Esophagus squamous epithelium (tissue), 5 donors: ENCODE measurements around the gene GPT2. TPM values are rescaled to one million over a fixed set of nuclear protein-coding genes. Genes with fewer than 3 reads are reported as not detected.

Experiments
- DNase-seq: peaks from one replicate; lab custom pipeline; 2025; lab: John Stamatoyannopoulos, UW
- H3K27ac ChIP-seq, 4 donors: fragments of 200-600 bp; sonication (generic); one replicate each; pipeline ENCODE4 v1.5.1; 2016 to 2019; ENCODE audit warnings: mild to moderate bottlenecking in 1 of 4
- H3K27me3 ChIP-seq, 4 donors: fragments of 200-600 bp; sonication (generic); 1 replicate in 3 of 4; 2 replicates in 1 of 4; pipeline versions ENCODE4 v1.5.1 to v1.6.0; 2017 to 2021; ENCODE audit warnings: antibody characterized with exemption in 1 of 4
- H3K36me3 ChIP-seq, 3 donors: fragments of 200-600 bp; sonication (generic); one replicate each; pipeline ENCODE4 v1.5.1; 2016 to 2019
- H3K4me1 ChIP-seq, 3 donors: fragments of 200-600 bp; sonication (generic); one replicate each; pipeline ENCODE4 v1.5.1; 2017 to 2019
- H3K4me3 ChIP-seq, 4 donors: fragments of 200-600 bp; sonication (generic); 1 replicate in 3 of 4; 2 replicates in 1 of 4; pipeline ENCODE4 v1.5.1; 2016 to 2019; ENCODE audit warnings: mild to moderate bottlenecking in 2 of 4, moderate library complexity in 1 of 4
- H3K9me3 ChIP-seq, 3 donors: fragments of 200-600 bp; sonication (generic); one replicate each; pipeline ENCODE4 v1.5.1; 2016 to 2019
- POLR2A ChIP-seq, 4 donors: fragments of 450-650 bp; IDR thresholded peaks; one replicate each; pipeline ENCODE4 v1.6.1; 2017; ENCODE audit warnings: antibody characterized with exemption in 4 of 4, mild to moderate bottlenecking in 4 of 4, moderate library complexity in 3 of 4
- WGBS, 2 donors: methylation state at CpG; one replicate each; pipeline ENCODE4 v1.1.5; 2018; 5-methylcytosine and 5-hydroxymethylcytosine counted together
- intact Hi-C: fragments of 100-400 bp; cut with DNase I; formaldehyde crosslinking; loops from one replicate; pipeline ENCODE4 v1.15.0; 2022
- small RNA-seq, 4 donors: library from RNA; depleted of rRNA; stranded (forward); fragments of <200 nt; gene quantifications; one replicate each; pipeline ENCODE3, GENCODE V24; 2016
- total RNA-seq, 4 donors: library from RNA; depleted of rRNA; stranded (reverse); fragments of >200 nt; gene quantifications; one replicate each; pipeline ENCODE4 v1.1.0, GENCODE V29; 2016
- TF ChIP-seq, protein P1 (sequence below), 6 experiments: fragments of 450-650 bp in 4 of 6; fragments of 200-600 bp in 2 of 6; sonication (generic) in 2 of 6; IDR thresholded peaks; one replicate each; pipeline ENCODE4 v1.5.1; 2016 to 2019; ENCODE audit warnings: antibody characterized with exemption in 6 of 6, mild to moderate bottlenecking in 4 of 6, moderate library complexity in 4 of 6
- donor health status: DM: yes; HTN: yes; CAD: no.

The GPT2 gene
- total RNA-seq, 4 donors from 2014 or later: 43.3 to 113 (median 77.2) TPM

DNA sequence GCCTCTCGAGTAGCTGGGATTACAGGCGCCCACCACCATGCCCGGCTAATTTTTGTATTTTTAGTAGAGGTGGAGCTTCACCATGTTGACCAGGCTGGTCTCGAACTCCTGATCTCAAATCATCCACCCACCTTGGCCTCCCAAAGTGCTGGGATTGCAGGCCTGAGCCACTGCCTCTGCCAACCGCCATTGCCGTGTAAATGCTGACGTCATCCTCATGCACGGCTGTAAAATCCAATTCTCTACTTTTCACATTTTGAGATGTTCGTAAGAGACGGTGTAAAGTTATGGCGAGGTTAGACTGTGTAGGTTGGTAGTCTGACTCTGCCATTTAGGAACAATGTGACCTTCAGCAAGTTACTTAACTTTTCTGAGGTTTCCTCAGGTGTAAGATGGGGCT is 91.0 kb downstream of the GPT2 start:
- TF ChIP-seq POLR2A (IDR thresholded peaks at IDR 0.05): no peak
- TF ChIP-seq, protein P1, sequence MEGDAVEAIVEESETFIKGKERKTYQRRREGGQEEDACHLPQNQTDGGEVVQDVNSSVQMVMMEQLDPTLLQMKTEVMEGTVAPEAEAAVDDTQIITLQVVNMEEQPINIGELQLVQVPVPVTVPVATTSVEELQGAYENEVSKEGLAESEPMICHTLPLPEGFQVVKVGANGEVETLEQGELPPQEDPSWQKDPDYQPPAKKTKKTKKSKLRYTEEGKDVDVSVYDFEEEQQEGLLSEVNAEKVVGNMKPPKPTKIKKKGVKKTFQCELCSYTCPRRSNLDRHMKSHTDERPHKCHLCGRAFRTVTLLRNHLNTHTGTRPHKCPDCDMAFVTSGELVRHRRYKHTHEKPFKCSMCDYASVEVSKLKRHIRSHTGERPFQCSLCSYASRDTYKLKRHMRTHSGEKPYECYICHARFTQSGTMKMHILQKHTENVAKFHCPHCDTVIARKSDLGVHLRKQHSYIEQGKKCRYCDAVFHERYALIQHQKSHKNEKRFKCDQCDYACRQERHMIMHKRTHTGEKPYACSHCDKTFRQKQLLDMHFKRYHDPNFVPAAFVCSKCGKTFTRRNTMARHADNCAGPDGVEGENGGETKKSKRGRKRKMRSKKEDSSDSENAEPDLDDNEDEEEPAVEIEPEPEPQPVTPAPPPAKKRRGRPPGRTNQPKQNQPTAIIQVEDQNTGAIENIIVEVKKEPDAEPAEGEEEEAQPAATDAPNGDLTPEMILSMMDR (IDR thresholded peaks at IDR 0.05): no peak
- H3K4me3 ChIP-seq: no peak overlapping the region
- H3K36me3 ChIP-seq: peaks cover 0 to 17% (median 0%) of the 10 kb centered on the region in 3 donors
- intact Hi-C loops: no loop called here
- WGBS, 2 donors: 94 to 95% methylated on average over 11 of the region's 11 CpGs
- H3K9me3 ChIP-seq: no peaks in the 10 kb centered on the region
- H3K27ac ChIP-seq: no peak overlapping the region
- peaks cover 3 to 36% (median 21%) of the 10 kb centered on the region in 3 donors for H3K4me1 ChIP-seq
- no peaks in the 10 kb centered on the region for H3K27me3 ChIP-seq
- DNase-seq: no peak

DNA sequence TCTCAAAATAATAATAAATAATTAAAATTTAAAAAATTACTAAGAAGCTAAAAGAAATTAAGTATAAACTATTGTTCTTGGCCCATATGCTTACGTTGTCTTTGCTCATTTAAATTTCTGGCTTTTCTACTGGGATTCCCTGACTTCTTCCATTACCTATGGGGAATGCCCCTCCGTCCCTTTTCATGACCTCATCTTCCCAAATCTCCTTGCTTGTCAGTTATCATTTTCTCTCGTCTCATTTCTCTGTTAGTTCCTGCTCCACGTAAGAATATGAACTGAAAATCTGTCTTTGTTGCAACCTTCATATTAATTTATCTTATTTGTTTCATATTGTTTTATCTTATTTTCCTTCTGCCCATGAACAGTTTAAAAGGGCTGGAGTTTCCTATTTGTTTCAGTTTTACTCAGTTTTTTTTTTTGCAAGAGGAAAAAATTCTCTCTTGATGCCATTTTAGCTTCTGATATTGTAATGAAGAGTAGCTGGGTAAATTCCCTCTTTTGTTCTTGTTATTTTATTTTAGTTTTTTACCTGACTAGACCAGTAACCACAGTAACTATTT is 91.8 kb downstream of the GPT2 start:
- Histone ChIP-seq H3K27me3 (no peaks in the 10 kb centered on the region), H3K4me3 (no peak overlapping the region), H3K36me3 (peaks cover 0 to 9% (median 0%) of the 10 kb centered on the region in 3 donors), H3K9me3 (no peaks in the 10 kb centered on the region), H3K4me1 (peaks cover 3 to 28% (median 19%) of the 10 kb centered on the region in 3 donors), H3K27ac (no peak overlapping the region)
- DNase-seq: no peak
- TF ChIP-seq, protein P1 (IDR thresholded peaks at IDR 0.05): no peak
- TF ChIP-seq POLR2A (IDR thresholded peaks at IDR 0.05): no peak
- intact Hi-C loops: no loop called here
- WGBS, 2 donors: 68 to 83% methylated on average over 4 of the region's 4 CpGs

DNA sequence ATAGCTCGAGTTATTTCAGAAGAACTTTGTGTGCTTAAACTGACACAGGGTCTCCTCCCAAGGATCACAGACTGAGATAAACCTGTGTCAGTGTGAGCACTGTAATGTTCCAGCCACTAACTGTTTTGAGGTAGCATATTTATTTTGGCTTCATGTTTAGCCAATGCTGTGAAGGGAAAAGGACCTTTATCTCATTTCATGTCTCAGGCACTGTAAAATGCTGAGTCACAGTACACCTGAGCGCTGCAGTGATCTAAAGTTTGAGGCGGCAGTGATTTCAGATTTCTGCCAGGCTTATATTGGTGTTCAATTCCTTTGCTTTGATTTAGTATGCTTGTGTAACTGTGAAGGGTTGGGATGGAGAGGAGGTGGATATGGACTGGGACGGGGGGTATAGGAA is 92.4 kb downstream of the GPT2 start:
- Histone ChIP-seq H3K4me3 (no peak overlapping the region), H3K27ac (no peak overlapping the region), H3K27me3 (no peaks in the 10 kb centered on the region), H3K36me3 (peaks cover 0 to 4% (median 0%) of the 10 kb centered on the region in 3 donors), H3K9me3 (no peaks in the 10 kb centered on the region), H3K4me1 (peaks cover 3 to 22% (median 17%) of the 10 kb centered on the region in 3 donors)
- TF ChIP-seq POLR2A (IDR thresholded peaks at IDR 0.05): no peak
- TF ChIP-seq, protein P1 (IDR thresholded peaks at IDR 0.05): no peak
- intact Hi-C loops: no loop called here
- 79 to 86% methylated on average over 4 of the region's 4 CpGs for WGBS, 2 donors
- DNase-seq: no peak

Small RNA genes lying within 50 kb of the gene (small RNA-seq; reads per million reads assigned to genes)
- gene AC007225.2: 0 reads per million in 4 donors

Other genes with a start within 250 kb of the GPT2 start
- 100 to 1,000 TPM in 1 of 4 donors, 10 to 100 TPM in 3; 34.0 to 129 (median 88.0) TPM for gene VPS35, start 195.2 kb upstream of the GPT2 start, total RNA-seq
- 10 to 100 TPM in 2 of 4 donors, 1 to 10 TPM in 2; 3.4 to 12.6 (median 7.7) TPM for gene ORC6, start 194.7 kb upstream of the GPT2 start, total RNA-seq
- gene MYLK3, start 136.0 kb upstream of the GPT2 start, total RNA-seq: under 1 TPM in 3 of 4 donors, not detected in 1; 0.03 to 0.19 (median 0.08) TPM
- gene C16orf87, start 53.2 kb upstream of the GPT2 start, total RNA-seq: 1 to 10 TPM; 5.7 to 7.6 (median 7.0) TPM
- 10 to 100 TPM; 39.0 to 69.7 (median 58.2) TPM for gene DNAJA2, start 89.3 kb downstream of the GPT2 start, total RNA-seq